Ovary (tissue), 3 donors: ENCODE results near the gene PGM5.

Experiments used
- POLR2A ChIP-seq: fragments of 450-650 bp; IDR thresholded peaks from one replicate; pipeline ENCODE4 v1.6.1; 2017; ENCODE audit warnings: antibody characterized with exemption, mild to moderate bottlenecking, moderate library complexity
- TF ChIP-seq, protein P1 (sequence below), 3 donors: fragments of 450-650 bp in 2 of 3; fragments of 200-600 bp in 1 of 3; IDR thresholded peaks; one replicate each; pipeline versions ENCODE4 v1.5.1 to v1.8.0; 2016 to 2022; ENCODE audit warnings: antibody characterized with exemption in 3 of 3, mild to moderate bottlenecking in 1 of 3
- donor health status: DM: no; HTN: no; CAD: no.

DNA sequence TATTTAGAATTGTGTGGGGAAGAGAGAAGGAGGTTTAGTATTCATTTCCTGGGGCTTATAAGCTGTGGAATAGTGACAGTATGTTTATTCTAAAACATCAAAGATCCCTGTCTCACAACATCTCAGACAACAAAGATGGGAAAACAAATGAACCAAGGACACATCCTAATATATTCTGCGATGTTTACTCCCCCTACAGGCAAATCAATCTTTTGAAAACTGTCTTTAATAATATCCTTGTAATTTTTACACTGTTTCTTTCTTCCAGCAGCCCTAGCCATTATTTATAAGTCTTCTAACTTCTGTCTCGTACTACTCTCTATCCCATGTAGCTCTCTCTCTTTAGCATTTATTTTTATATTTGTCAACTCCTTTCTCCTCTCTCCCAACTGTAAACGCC lies 217.7 kb downstream of the PGM5 start:
- TF ChIP-seq, protein P1, sequence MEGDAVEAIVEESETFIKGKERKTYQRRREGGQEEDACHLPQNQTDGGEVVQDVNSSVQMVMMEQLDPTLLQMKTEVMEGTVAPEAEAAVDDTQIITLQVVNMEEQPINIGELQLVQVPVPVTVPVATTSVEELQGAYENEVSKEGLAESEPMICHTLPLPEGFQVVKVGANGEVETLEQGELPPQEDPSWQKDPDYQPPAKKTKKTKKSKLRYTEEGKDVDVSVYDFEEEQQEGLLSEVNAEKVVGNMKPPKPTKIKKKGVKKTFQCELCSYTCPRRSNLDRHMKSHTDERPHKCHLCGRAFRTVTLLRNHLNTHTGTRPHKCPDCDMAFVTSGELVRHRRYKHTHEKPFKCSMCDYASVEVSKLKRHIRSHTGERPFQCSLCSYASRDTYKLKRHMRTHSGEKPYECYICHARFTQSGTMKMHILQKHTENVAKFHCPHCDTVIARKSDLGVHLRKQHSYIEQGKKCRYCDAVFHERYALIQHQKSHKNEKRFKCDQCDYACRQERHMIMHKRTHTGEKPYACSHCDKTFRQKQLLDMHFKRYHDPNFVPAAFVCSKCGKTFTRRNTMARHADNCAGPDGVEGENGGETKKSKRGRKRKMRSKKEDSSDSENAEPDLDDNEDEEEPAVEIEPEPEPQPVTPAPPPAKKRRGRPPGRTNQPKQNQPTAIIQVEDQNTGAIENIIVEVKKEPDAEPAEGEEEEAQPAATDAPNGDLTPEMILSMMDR (IDR thresholded peaks at IDR 0.05), result no peak
- no peak for TF ChIP-seq POLR2A
